Thoracic aorta (tissue), 2 donors: ENCODE measurements around the gene CACNG5. TPM values are rescaled to one million over a fixed set of nuclear protein-coding genes. Genes with fewer than 3 reads are reported as not detected.

Source experiments
- ATAC-seq: fragments of 150-250 bp; one replicate; pipeline ENCODE4 v1.8.0; 2017; ENCODE audit warnings: low read depth; ENCODE audit not compliant: insufficient number of reproducible peaks, low FRiP score
- DNase-seq: peaks from one replicate; pipeline ENCODE4 v3.0.0-alpha.2; 2020; ENCODE audit warnings: low spot score
- H3K27ac ChIP-seq, 2 donors: fragments of 200-600 bp; sonication (generic); 1 replicate in 1 of 2; 2 replicates in 1 of 2; pipeline ENCODE4 v1.5.1; 2016; ENCODE audit warnings: mild to moderate bottlenecking in 2 of 2, moderate library complexity in 2 of 2
- H3K27me3 ChIP-seq: fragments of 200-600 bp; sonication (generic); replicated peaks from 2 replicates; pipeline ENCODE4 v1.6.0; 2016; ENCODE audit warnings: mild to moderate bottlenecking; ENCODE audit not compliant: insufficient read depth
- H3K36me3 ChIP-seq: fragments of 200-600 bp; sonication (generic); one replicate; pipeline ENCODE4 v1.5.1; 2016
- H3K4me1 ChIP-seq, 2 donors: fragments of 200-600 bp; sonication (generic); 1 replicate in 1 of 2; 2 replicates in 1 of 2; pipeline versions ENCODE4 v1.5.1 to v1.6.0; 2016; ENCODE audit warnings: low read depth in 2 of 2, mild to moderate bottlenecking in 1 of 2; ENCODE audit not compliant: control insufficient read depth in 1 of 2
- H3K4me3 ChIP-seq: fragments of 200-600 bp; sonication (generic); 2 replicates; pipeline ENCODE4 v1.5.1; 2016; ENCODE audit warnings: mild to moderate bottlenecking
- H3K9me3 ChIP-seq: fragments of 200-600 bp; sonication (generic); 2 replicates; pipeline ENCODE4 v1.5.1; 2016
- total RNA-seq, 2 donors: library from RNA; depleted of rRNA; stranded (reverse); fragments of >200 nt; gene quantifications; one replicate each; pipeline versions ENCODE4 v1.1.0 to v1.2.3, GENCODE V29; 2016
- TF ChIP-seq, protein P1 (sequence below): fragments of 200-600 bp; sonication (generic); IDR thresholded peaks from one replicate; pipeline ENCODE4 v1.5.1; 2019; ENCODE audit warnings: antibody characterized with exemption

Gene CACNG5
- total RNA-seq, 2 donors from 2014 or later = not detected

DNA sequence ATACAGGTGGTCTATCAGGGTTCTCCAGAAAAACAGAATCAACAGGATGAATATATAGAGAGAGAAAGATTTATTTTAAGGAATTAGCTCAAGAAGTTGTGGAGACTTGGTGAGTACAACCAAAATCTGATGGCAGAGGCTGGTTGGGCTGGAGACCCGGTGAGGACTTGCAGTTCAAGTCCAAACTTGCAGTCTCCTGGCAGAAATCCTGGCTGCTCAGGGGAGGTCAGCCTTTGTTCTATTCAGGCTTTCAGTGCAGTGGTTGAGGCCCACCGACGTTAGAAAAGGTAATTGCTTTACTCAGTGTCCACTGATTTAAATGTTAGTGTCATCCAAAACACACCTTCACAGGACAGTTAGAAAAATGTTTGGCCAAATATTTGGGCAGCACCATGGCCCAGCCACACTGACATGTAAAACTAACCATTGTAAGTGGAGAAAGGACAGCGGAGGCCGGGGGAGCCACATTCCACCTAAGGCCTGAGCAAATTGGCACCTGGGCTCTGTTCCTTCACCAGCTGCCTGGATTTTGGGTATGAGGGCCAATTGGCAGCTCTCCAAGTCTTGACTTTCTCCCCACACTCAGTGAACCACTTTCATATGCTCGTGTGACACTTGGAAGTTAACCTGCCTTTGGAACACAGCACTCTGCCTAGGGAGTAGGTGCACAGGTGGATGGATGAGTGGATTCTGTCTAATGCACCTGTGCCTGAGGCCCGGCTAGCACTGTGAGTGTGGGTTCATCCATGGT lies 54.7 kb downstream of the CACNG5 start:
- ATAC-seq (no peak), DNase-seq (no peak)
- Histone ChIP-seq H3K4me3 (no peak overlapping the region), H3K4me1 (no peaks in the 10 kb centered on the region), H3K27ac (no peak overlapping the region), H3K9me3 (no peaks in the 10 kb centered on the region), H3K36me3 (no peaks in the 10 kb centered on the region), H3K27me3 (no peaks in the 10 kb centered on the region)
- TF ChIP-seq, protein P1, sequence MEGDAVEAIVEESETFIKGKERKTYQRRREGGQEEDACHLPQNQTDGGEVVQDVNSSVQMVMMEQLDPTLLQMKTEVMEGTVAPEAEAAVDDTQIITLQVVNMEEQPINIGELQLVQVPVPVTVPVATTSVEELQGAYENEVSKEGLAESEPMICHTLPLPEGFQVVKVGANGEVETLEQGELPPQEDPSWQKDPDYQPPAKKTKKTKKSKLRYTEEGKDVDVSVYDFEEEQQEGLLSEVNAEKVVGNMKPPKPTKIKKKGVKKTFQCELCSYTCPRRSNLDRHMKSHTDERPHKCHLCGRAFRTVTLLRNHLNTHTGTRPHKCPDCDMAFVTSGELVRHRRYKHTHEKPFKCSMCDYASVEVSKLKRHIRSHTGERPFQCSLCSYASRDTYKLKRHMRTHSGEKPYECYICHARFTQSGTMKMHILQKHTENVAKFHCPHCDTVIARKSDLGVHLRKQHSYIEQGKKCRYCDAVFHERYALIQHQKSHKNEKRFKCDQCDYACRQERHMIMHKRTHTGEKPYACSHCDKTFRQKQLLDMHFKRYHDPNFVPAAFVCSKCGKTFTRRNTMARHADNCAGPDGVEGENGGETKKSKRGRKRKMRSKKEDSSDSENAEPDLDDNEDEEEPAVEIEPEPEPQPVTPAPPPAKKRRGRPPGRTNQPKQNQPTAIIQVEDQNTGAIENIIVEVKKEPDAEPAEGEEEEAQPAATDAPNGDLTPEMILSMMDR = no peak

DNA sequence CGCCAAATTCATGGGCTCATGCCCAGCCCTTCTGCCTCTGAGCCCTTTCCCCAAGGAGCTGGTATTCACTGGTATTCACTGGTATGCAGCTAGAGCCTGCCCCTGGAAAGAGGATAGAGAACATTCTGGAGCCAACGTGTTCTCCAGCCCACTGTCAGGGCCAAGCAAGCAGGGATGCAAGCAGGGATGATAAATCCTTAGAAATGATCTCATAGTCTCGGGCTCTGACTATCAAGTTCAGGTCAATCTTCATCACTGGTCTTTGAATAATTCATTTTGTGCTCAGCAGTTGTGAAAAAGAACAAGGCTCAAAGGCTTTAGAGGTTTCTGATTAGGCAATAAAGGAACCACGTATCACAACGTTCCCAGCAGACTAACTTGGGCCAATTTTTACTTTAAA lies 57.3 kb downstream of the CACNG5 start:
- no peak overlapping the region for H3K27ac ChIP-seq
- H3K4me3 ChIP-seq = no peak overlapping the region
- DNase-seq (no peak), ATAC-seq (no peak)
- H3K27me3 ChIP-seq = no peaks in the 10 kb centered on the region
- TF ChIP-seq, protein P1 = no peak
- no peaks in the 10 kb centered on the region for H3K4me1 ChIP-seq
- H3K9me3 ChIP-seq = no peaks in the 10 kb centered on the region
- no peaks in the 10 kb centered on the region for H3K36me3 ChIP-seq

DNA sequence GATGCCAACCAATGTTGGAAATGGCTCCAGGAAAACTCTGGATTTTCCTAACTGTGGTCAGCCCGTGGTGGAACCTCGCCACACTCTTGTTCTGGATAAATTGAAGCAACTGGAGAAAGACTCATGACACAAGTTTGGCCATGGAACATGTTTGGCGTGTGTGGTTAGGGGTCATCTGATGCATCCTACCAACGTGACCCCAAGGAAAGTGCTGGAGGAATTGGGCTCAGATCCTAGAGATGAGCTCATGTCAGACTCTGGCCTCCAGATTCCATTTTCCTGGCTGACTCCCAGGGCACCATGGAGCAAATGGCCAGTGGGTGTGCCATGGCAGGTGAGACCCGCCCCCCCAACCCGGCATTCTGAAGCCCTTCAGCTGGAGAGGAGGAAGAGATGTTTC lies 58.5 kb downstream of the CACNG5 start:
- no peaks in the 10 kb centered on the region for H3K9me3 ChIP-seq
- H3K4me3 ChIP-seq = no peak overlapping the region
- H3K36me3 ChIP-seq = no peaks in the 10 kb centered on the region
- no peak overlapping the region for H3K27ac ChIP-seq
- H3K27me3 ChIP-seq = no peaks in the 10 kb centered on the region
- no peaks in the 10 kb centered on the region for H3K4me1 ChIP-seq
- no peak for ATAC-seq
- DNase-seq = no peak
- TF ChIP-seq, protein P1 = no peak

DNA sequence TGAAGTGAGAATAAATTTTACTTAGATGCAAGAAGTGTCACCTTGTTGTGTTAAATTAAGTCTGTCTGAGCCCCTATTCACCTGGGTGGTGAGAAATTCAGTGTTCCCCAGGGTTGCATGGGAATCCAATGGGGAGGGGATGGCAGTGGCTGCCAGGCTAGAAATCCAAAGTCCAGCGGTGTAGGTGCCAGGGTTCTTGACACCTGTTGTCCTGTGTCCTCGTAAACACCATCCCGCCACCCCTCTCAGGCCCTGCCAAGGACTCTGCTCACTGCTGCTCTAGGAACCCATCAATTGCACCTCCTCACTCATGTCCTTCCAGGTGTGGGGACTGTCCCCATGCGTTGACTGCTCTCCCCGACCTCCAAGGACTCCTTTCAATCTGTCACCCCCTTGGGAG lies 58.9 kb downstream of the CACNG5 start:
- H3K27ac ChIP-seq = no peak overlapping the region
- H3K27me3 ChIP-seq = no peaks in the 10 kb centered on the region
- TF ChIP-seq, protein P1 = no peak
- DNase-seq (no peak), ATAC-seq (no peak)
- no peaks in the 10 kb centered on the region for H3K9me3 ChIP-seq
- no peaks in the 10 kb centered on the region for H3K36me3 ChIP-seq
- no peak overlapping the region for H3K4me3 ChIP-seq
- H3K4me1 ChIP-seq = no peaks in the 10 kb centered on the region

- Histone ChIP-seq H3K27me3 (no peaks in the 10 kb centered on the region), H3K4me3 (no peak overlapping the region), H3K4me1 (no peaks in the 10 kb centered on the region), H3K36me3 (no peaks in the 10 kb centered on the region), H3K9me3 (no peaks in the 10 kb centered on the region), H3K27ac (no peak overlapping the region)
- ATAC-seq (no peak), DNase-seq (no peak)
- TF ChIP-seq, protein P1 = no peak
Measured at GRCh38 chr17:66897141-66897540, 62.2 kb downstream of the CACNG5 start.
